Mesendoderm (in vitro differentiated cells): Measurements from ENCODE around the gene CTNNA2.
A peak's percentile ranks its signal among the peaks of the same experiment; 100 is the strongest.

Experiments
- DNase-seq: peaks from one replicate; pipeline ENCODE4 v3.0.0; 2013
- H2AK5ac ChIP-seq: 2 replicates; pipeline ENCODE4 v1.6.1; 2013; ENCODE audit warnings: low read length, inconsistent platforms
- H2BK120ac ChIP-seq: 2 replicates; pipeline ENCODE4 v1.6.1; 2013; ENCODE audit warnings: low read depth, mild to moderate bottlenecking, low read length, moderate library complexity, mixed read lengths
- H2BK15ac ChIP-seq: replicated peaks from 2 replicates; pipeline ENCODE4 v1.6.1; 2013; ENCODE audit warnings: low read depth, mild to moderate bottlenecking, moderate library complexity
- H2BK5ac ChIP-seq: 2 replicates; pipeline ENCODE4 v1.6.1; 2013; ENCODE audit warnings: low read length, inconsistent platforms
- H3K18ac ChIP-seq: 2 replicates; pipeline ENCODE4 v1.6.1; 2013; ENCODE audit warnings: mild to moderate bottlenecking, low read length, mixed read lengths
- H3K23ac ChIP-seq: one replicate; pipeline ENCODE4 v1.6.1; 2013; ENCODE audit warnings: low read length
- H3K27ac ChIP-seq: 2 replicates; pipeline ENCODE4 v1.5.1; 2013; ENCODE audit warnings: low read depth, mild to moderate bottlenecking, inconsistent platforms, low read length, moderate library complexity
- H3K27me3 ChIP-seq: 2 replicates; pipeline ENCODE4 v1.6.1; 2013; ENCODE audit warnings: low read length, control low read depth, mild to moderate bottlenecking, inconsistent platforms; ENCODE audit not compliant: insufficient read depth, poor library complexity
- H3K36me3 ChIP-seq: 2 replicates; pipeline ENCODE4 v1.6.1; 2013; ENCODE audit warnings: low read length, inconsistent platforms; ENCODE audit not compliant: control insufficient read depth, insufficient read depth
- H3K4ac ChIP-seq: one replicate; pipeline ENCODE4 v1.6.1; 2013; ENCODE audit warnings: low read depth, mild to moderate bottlenecking, low read length, moderate library complexity
- H3K4me1 ChIP-seq: 2 replicates; pipeline ENCODE4 v1.6.1; 2013; ENCODE audit warnings: low read depth, low read length, inconsistent platforms; ENCODE audit not compliant: control insufficient read depth
- H3K4me2 ChIP-seq: 2 replicates; pipeline ENCODE4 v1.6.1; 2013; ENCODE audit warnings: low read length
- H3K4me3 ChIP-seq: 2 replicates; pipeline ENCODE4 v1.5.1; 2013; ENCODE audit warnings: mild to moderate bottlenecking, low read length
- H3K56ac ChIP-seq: one replicate; pipeline ENCODE4 v1.6.1; 2013; ENCODE audit warnings: low read length
- H3K79me1 ChIP-seq: 2 replicates; pipeline ENCODE4 v1.6.1; 2013; ENCODE audit warnings: low read length, inconsistent platforms
- H3K79me2 ChIP-seq: 2 replicates; pipeline ENCODE4 v1.6.1; 2013; ENCODE audit warnings: mild to moderate bottlenecking, low read length; ENCODE audit not compliant: control insufficient read depth, insufficient read depth
- H3K9ac ChIP-seq: 2 replicates; pipeline ENCODE4 v1.6.1; 2013; ENCODE audit warnings: low read length, inconsistent platforms
- H4K5ac ChIP-seq: one replicate; pipeline ENCODE4 v1.6.1; 2013; ENCODE audit warnings: low read length
- H4K8ac ChIP-seq: one replicate; pipeline ENCODE4 v1.6.1; 2013; ENCODE audit warnings: low read depth, mild to moderate bottlenecking, control low read depth, low read length, moderate library complexity
- WGBS: extraction: QIAGEN DNeasy Blood & Tissue Kit; methylation state at CpG from one replicate; pipeline ENCODE4 v1.1.7; 2013; ENCODE audit warnings: low lambda C conversion rate, missing lambda C conversion rate; ENCODE audit not compliant: insufficient coverage; ENCODE audit errors: extremely low coverage; 5-methylcytosine and 5-hydroxymethylcytosine counted together

CTNNA2 gene

GRCh38 chr2:80117401-80117800 is 604.5 kb downstream of the CTNNA2 start:
- H3K79me2 ChIP-seq, result no peaks in the 10 kb centered on the region
- no peaks in the 10 kb centered on the region for H3K4me1 ChIP-seq
- no peak overlapping the region for H2AK5ac ChIP-seq
- H3K4ac ChIP-seq, result no peak overlapping the region
- no peak overlapping the region for H3K18ac ChIP-seq
- no peak overlapping the region for H3K4me2 ChIP-seq
- H3K23ac ChIP-seq, result no peak overlapping the region
- H2BK15ac ChIP-seq, result no peak overlapping the region
- H2BK5ac ChIP-seq, result no peak overlapping the region
- no peaks in the 10 kb centered on the region for H3K36me3 ChIP-seq
- no peaks in the 10 kb centered on the region for H3K27me3 ChIP-seq
- no peaks in the 10 kb centered on the region for H3K79me1 ChIP-seq
- no peak overlapping the region for H2BK120ac ChIP-seq
- no peak overlapping the region for H3K4me3 ChIP-seq
- no peak overlapping the region for H4K8ac ChIP-seq
- H4K5ac ChIP-seq, result no peak overlapping the region
- no peak overlapping the region for H3K56ac ChIP-seq
- H3K27ac ChIP-seq, result no peak overlapping the region
- no peak for DNase-seq
- no peak overlapping the region for H3K9ac ChIP-seq

GRCh38 chr2:80120866-80121265 is 608.0 kb downstream of the CTNNA2 start:
- Histone ChIP-seq H3K4ac (no peak overlapping the region), H3K27ac (no peak overlapping the region), H3K79me2 (no peaks in the 10 kb centered on the region), H2BK5ac (no peak overlapping the region), H3K9ac (no peak overlapping the region), H3K56ac (no peak overlapping the region), H4K5ac (no peak overlapping the region), H3K79me1 (no peaks in the 10 kb centered on the region), H2BK15ac (no peak overlapping the region), H3K4me3 (no peak overlapping the region), H3K4me2 (no peak overlapping the region), H2BK120ac (no peak overlapping the region), H3K27me3 (no peaks in the 10 kb centered on the region), H4K8ac (no peak overlapping the region), H3K18ac (no peak overlapping the region), H3K23ac (no peak overlapping the region), H3K4me1 (no peaks in the 10 kb centered on the region), H3K36me3 (no peaks in the 10 kb centered on the region), H2AK5ac (no peak overlapping the region)
- DNase-seq, result no peak
- WGBS, result no CpG with 5 or more reads among the region's 3 CpGs

GRCh38 chr2:80122675-80123074 is 609.8 kb downstream of the CTNNA2 start:
- no peak overlapping the region for H2BK120ac ChIP-seq
- H3K4me2 ChIP-seq, result no peak overlapping the region
- no peak overlapping the region for H3K18ac ChIP-seq
- no peak overlapping the region for H3K23ac ChIP-seq
- no peak for DNase-seq
- H3K4me3 ChIP-seq, result no peak overlapping the region
- WGBS, result no CpG with 5 or more reads among the region's 5 CpGs
- no peak overlapping the region for H2BK5ac ChIP-seq
- H4K8ac ChIP-seq, result no peak overlapping the region
- H3K56ac ChIP-seq, result no peak overlapping the region
- no peak overlapping the region for H4K5ac ChIP-seq
- H3K79me1 ChIP-seq, result no peaks in the 10 kb centered on the region
- H3K27me3 ChIP-seq, result no peaks in the 10 kb centered on the region
- no peak overlapping the region for H2BK15ac ChIP-seq
- no peaks in the 10 kb centered on the region for H3K4me1 ChIP-seq
- no peaks in the 10 kb centered on the region for H3K36me3 ChIP-seq
- no peak overlapping the region for H3K27ac ChIP-seq
- H3K9ac ChIP-seq, result no peak overlapping the region
- H3K4ac ChIP-seq, result no peak overlapping the region
- no peak overlapping the region for H2AK5ac ChIP-seq
- H3K79me2 ChIP-seq, result no peaks in the 10 kb centered on the region

GRCh38 chr2:80126596-80127189 is 613.8 kb downstream of the CTNNA2 start:
- Histone ChIP-seq H2BK15ac (no peak overlapping the region), H2AK5ac (no peak overlapping the region), H3K79me2 (no peaks in the 10 kb centered on the region), H2BK5ac (no peak overlapping the region), H3K4me1 (no peaks in the 10 kb centered on the region), H3K18ac (no peak overlapping the region), H3K9ac (no peak overlapping the region), H2BK120ac (no peak overlapping the region), H3K4me2 (no peak overlapping the region), H3K27me3 (no peaks in the 10 kb centered on the region), H3K4me3 (no peak overlapping the region), H3K56ac (no peak overlapping the region), H3K4ac (no peak overlapping the region), H3K79me1 (no peaks in the 10 kb centered on the region), H3K27ac (no peak overlapping the region), H4K5ac (no peak overlapping the region), H3K23ac (no peak overlapping the region), H4K8ac (no peak overlapping the region), H3K36me3 (no peaks in the 10 kb centered on the region)
- no CpG with 5 or more reads among the region's 3 CpGs for WGBS
- DNase-seq, result no peak

GRCh38 chr2:80128080-80128479 is 615.2 kb downstream of the CTNNA2 start:
- no peaks in the 10 kb centered on the region for H3K4me1 ChIP-seq
- H3K9ac ChIP-seq, result no peak overlapping the region
- no peak overlapping the region for H3K18ac ChIP-seq
- H3K56ac ChIP-seq, result peak overlapping the region; percentile 36
- H2BK5ac ChIP-seq, result no peak overlapping the region
- H3K36me3 ChIP-seq, result no peaks in the 10 kb centered on the region
- no peak overlapping the region for H3K23ac ChIP-seq
- no peak overlapping the region for H3K4me3 ChIP-seq
- no peaks in the 10 kb centered on the region for H3K79me1 ChIP-seq
- no peak overlapping the region for H3K27ac ChIP-seq
- H2AK5ac ChIP-seq, result no peak overlapping the region
- no peak overlapping the region for H3K4me2 ChIP-seq
- no CpG with 5 or more reads among the region's 1 CpG for WGBS
- no peak overlapping the region for H3K4ac ChIP-seq
- H3K27me3 ChIP-seq, result no peaks in the 10 kb centered on the region
- no peak overlapping the region for H4K8ac ChIP-seq
- H2BK15ac ChIP-seq, result no peak overlapping the region
- no peak overlapping the region for H2BK120ac ChIP-seq
- no peak for DNase-seq
- no peak overlapping the region for H4K5ac ChIP-seq
- H3K79me2 ChIP-seq, result no peaks in the 10 kb centered on the region

GRCh38 chr2:80132281-80132680 is 619.4 kb downstream of the CTNNA2 start:
- DNase-seq, result no peak
- Histone ChIP-seq H3K9ac (no peak overlapping the region), H3K79me2 (no peaks in the 10 kb centered on the region), H3K56ac (no peak overlapping the region), H2AK5ac (no peak overlapping the region), H3K36me3 (no peaks in the 10 kb centered on the region), H3K4ac (no peak overlapping the region), H2BK5ac (no peak overlapping the region), H3K4me2 (no peak overlapping the region), H3K27me3 (no peaks in the 10 kb centered on the region), H2BK15ac (no peak overlapping the region), H3K79me1 (no peaks in the 10 kb centered on the region), H4K5ac (no peak overlapping the region), H3K23ac (no peak overlapping the region), H3K4me1 (no peaks in the 10 kb centered on the region), H4K8ac (no peak overlapping the region), H3K4me3 (no peak overlapping the region), H3K27ac (no peak overlapping the region), H2BK120ac (no peak overlapping the region), H3K18ac (no peak overlapping the region)
- no CpG with 5 or more reads among the region's 3 CpGs for WGBS
